Stomach (tissue), 9 donors: ENCODE data around the gene TCN1. TPM values are rescaled to one million over a fixed set of nuclear protein-coding genes. Genes with fewer than 3 reads are reported as not detected.

Experiments used
- DNase-seq, 2 donors: peaks; one replicate each; pipeline versions ENCODE4 v3.0.0 to v3.0.0-alpha.2; 2013 to 2019
- H3K27ac ChIP-seq, 5 donors: fragments of 200-600 bp in 4 of 5; sonication (generic) in 4 of 5; one replicate each; pipeline ENCODE4 v1.5.1; 2013 to 2019; ENCODE audit warnings: mild to moderate bottlenecking in 1 of 5, moderate library complexity in 1 of 5
- H3K27me3 ChIP-seq, 3 donors: fragments of 200-600 bp; sonication (generic); one replicate each; pipeline ENCODE4 v1.5.1; 2017 to 2019; ENCODE audit warnings: mixed run types in 1 of 3
- H3K36me3 ChIP-seq, 4 donors: fragments of 200-600 bp; sonication (generic); 1 replicate in 3 of 4; 2 replicates in 1 of 4; pipeline ENCODE4 v1.5.1; 2016 to 2019
- H3K4me1 ChIP-seq, 4 donors: fragments of 200-600 bp; sonication (generic); one replicate each; pipeline ENCODE4 v1.5.1; 2016 to 2019
- H3K4me3 ChIP-seq, 4 donors: fragments of 200-600 bp; sonication (generic) in 3 of 4; one replicate each; pipeline ENCODE4 v1.5.1; 2016 to 2019; ENCODE audit warnings: mild to moderate bottlenecking in 1 of 4
- H3K9me3 ChIP-seq, 4 donors: fragments of 200-600 bp; sonication (generic); one replicate each; pipeline ENCODE4 v1.5.1; 2016 to 2019
- EP300 ChIP-seq: sonication (generic); formaldehyde crosslinking; IDR thresholded peaks from one replicate; pipeline ENCODE4 v1.6.1; 2017; ENCODE audit warnings: antibody characterized with exemption
- POLR2A ChIP-seq, 4 donors: fragments of 450-650 bp; IDR thresholded peaks; one replicate each; pipeline ENCODE4 v1.6.1; 2016; ENCODE audit warnings: antibody characterized with exemption in 4 of 4, control low read depth in 2 of 4, mild to moderate bottlenecking in 1 of 4, moderate library complexity in 1 of 4
- POLR2AphosphoS5 ChIP-seq, 3 donors: sonication (generic); formaldehyde crosslinking; IDR thresholded peaks; one replicate each; pipeline ENCODE4 v1.6.1; 2016; ENCODE audit warnings: antibody characterized with exemption in 3 of 3
- WGBS, 5 donors: extraction: QIAGEN DNeasy Blood & Tissue Kit in 3 of 5; methylation state at CpG; one replicate each; pipeline versions ENCODE4 v1.1.5 to v1.1.7; 2013 to 2018; 5-methylcytosine and 5-hydroxymethylcytosine counted together
- intact Hi-C: fragments of 100-400 bp; cut with DNase I; formaldehyde crosslinking; loops from one replicate; pipeline ENCODE4 v1.15.1; 2023; ENCODE audit warnings: low total_unique reads
- polyA plus RNA-seq, 3 donors: library from polyadenylated mRNA; stranded (reverse); fragments of 200-250 nt; gene quantifications; one replicate each; pipeline ENCODE4 v1.2.3, GENCODE V29; 2013
- total RNA-seq, 5 donors: library from RNA; depleted of rRNA; stranded (reverse); fragments of >200 nt; gene quantifications; one replicate each; pipeline versions ENCODE4 v1.1.0 to v1.2.3, GENCODE V29; 2014 to 2016
- TF ChIP-seq, protein P1 (sequence below), 7 experiments: fragments of 450-650 bp in 4 of 7; fragments of 200-600 bp in 3 of 7; sonication (generic) in 3 of 7; IDR thresholded peaks; one replicate each; pipeline ENCODE4 v1.5.1; 2016 to 2019; ENCODE audit warnings: antibody characterized with exemption in 7 of 7, control low read depth in 2 of 7, mild to moderate bottlenecking in 1 of 7
- donor health status: healthy with polysubstance abuse.
- donor health status: Bipolar disorder and iron deficiency.
- donor health status: healthy.

The TCN1 gene
- total and polyA plus RNA-seq, 8 donors = 0.58 to 77.1 (median 40.8) TPM; not detected in 1

DNA sequence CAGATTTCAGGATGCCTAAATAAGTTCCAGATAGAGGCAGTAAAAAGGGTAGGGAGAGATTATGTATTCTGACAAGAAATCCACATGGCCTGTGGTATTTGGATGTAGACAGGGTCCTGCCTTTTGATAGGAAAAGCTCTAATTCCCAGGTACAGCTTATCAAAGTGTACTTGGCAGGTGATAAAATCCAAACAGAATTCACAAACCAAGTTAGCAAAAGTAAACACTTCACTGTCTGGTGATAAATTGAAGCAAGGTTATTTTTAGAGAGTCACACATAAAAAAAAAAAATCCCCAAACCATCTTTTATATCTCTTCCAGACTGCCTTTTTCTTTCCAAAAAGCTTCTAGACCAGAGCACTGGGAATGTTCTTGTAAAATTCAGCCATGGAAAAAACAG lies 26.7 kb downstream of the TCN1 start:
- H3K4me3 ChIP-seq = no peak overlapping the region
- no peak for DNase-seq
- peaks cover 0 to 12% (median 5%) of the 10 kb centered on the region in 4 donors for H3K4me1 ChIP-seq
- no peaks in the 10 kb centered on the region for H3K9me3 ChIP-seq
- intact Hi-C loops = no loop called here
- peak overlapping the region in 1 of 5 donors; percentile 17 for H3K27ac ChIP-seq
- no peaks in the 10 kb centered on the region for H3K36me3 ChIP-seq
- TF ChIP-seq, protein P1, sequence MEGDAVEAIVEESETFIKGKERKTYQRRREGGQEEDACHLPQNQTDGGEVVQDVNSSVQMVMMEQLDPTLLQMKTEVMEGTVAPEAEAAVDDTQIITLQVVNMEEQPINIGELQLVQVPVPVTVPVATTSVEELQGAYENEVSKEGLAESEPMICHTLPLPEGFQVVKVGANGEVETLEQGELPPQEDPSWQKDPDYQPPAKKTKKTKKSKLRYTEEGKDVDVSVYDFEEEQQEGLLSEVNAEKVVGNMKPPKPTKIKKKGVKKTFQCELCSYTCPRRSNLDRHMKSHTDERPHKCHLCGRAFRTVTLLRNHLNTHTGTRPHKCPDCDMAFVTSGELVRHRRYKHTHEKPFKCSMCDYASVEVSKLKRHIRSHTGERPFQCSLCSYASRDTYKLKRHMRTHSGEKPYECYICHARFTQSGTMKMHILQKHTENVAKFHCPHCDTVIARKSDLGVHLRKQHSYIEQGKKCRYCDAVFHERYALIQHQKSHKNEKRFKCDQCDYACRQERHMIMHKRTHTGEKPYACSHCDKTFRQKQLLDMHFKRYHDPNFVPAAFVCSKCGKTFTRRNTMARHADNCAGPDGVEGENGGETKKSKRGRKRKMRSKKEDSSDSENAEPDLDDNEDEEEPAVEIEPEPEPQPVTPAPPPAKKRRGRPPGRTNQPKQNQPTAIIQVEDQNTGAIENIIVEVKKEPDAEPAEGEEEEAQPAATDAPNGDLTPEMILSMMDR (IDR thresholded peaks at IDR 0.05) = no peak
- TF ChIP-seq EP300 = no peak
- TF ChIP-seq POLR2AphosphoS5 (IDR thresholded peaks at IDR 0.05) = no peak
- TF ChIP-seq POLR2A (IDR thresholded peaks at IDR 0.05) = no peak
- H3K27me3 ChIP-seq = no peaks in the 10 kb centered on the region

DNA sequence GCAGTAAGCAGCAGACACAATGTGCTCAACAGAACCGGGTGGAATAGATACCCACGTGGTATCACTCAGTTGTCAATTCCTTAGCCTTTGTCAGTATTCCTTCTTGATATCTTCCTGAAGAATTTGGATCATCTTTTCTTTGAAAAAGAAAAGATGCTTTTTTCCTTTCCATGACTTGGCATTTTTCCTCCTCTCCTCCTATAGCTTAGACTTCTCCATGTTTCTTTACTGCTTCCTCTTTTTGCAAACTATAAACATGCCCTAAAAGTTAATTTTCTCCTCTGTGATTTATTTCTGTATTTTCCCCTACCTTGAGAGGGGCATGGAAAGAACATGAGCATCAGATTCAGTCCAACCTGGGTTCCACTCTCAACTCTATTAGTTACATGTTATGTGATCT lies 32.7 kb downstream of the TCN1 start:
- Histone ChIP-seq H3K27ac (no peak overlapping the region), H3K9me3 (no peaks in the 10 kb centered on the region), H3K27me3 (no peaks in the 10 kb centered on the region), H3K4me3 (no peak overlapping the region), H3K36me3 (no peaks in the 10 kb centered on the region), H3K4me1 (no peaks in the 10 kb centered on the region)
- DNase-seq = no peak
- 65 to 92% (median 84%) methylated on average over 2 of the region's 2 CpGs for WGBS, 5 donors
- no peak for TF ChIP-seq POLR2A (IDR thresholded peaks at IDR 0.05)
- no peak for TF ChIP-seq POLR2AphosphoS5 (IDR thresholded peaks at IDR 0.05)
- TF ChIP-seq, protein P1 (IDR thresholded peaks at IDR 0.05) = no peak
- intact Hi-C loops = no loop called here

DNA sequence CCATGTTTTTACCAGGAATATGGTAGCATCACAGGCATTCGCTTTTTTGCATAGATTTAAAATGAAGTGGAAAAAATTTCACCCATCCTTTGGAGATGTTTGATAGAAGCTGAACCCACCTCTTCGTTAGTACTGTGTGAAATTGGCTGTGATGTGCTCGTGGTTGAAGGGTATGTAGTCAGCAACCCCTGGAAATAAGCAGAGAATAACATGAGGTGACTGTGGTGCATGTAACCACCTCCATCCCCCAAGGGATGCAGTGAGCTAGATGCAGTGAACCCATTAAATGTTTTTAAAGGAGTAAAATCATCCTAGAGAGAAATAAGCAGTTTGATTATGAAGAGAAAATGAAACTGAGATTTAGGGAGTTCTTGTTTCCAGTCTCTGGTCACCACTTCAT lies 36.9 kb downstream of the TCN1 start:
- DNase-seq = no peak
- H3K27ac ChIP-seq = no peak overlapping the region
- no peaks in the 10 kb centered on the region for H3K4me1 ChIP-seq
- WGBS, 5 donors = 54 to 93% (median 83%) methylated on average over 3 of the region's 3 CpGs
- intact Hi-C loops = no loop called here
- H3K36me3 ChIP-seq = no peaks in the 10 kb centered on the region
- no peaks in the 10 kb centered on the region for H3K27me3 ChIP-seq
- H3K4me3 ChIP-seq = no peak overlapping the region
- TF ChIP-seq, protein P1 (IDR thresholded peaks at IDR 0.05) = no peak
- TF ChIP-seq POLR2A (IDR thresholded peaks at IDR 0.05) (no peak), EP300 (no peak), POLR2AphosphoS5 (IDR thresholded peaks at IDR 0.05) (no peak)
- no peaks in the 10 kb centered on the region for H3K9me3 ChIP-seq

DNA sequence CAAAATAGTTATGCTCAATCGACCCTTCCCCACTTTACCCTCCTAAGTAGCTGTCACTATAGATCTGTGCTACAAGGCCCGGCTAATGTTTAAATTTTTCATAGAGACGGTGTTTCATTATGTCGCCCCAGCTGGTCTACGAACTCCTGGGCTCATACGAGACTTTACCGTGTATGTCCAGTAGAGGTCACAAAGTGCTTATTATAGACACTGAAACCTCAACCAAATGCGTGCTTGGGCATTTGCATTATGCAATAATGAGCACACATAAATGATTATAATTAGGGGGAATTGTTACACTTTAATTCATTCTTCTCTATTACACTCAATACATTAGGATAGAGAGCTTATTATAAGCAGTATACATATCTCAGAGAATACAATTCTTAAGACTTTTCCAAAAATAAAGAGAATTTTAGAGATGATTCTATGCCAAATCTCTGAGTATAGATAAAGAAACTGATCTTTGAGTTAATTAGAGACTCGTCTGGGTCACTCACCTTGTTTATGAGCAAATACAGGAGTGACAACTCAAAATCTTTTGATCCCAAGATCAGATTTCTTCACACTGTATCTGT lies 43.2 kb downstream of the TCN1 start:
- intact Hi-C loops = no loop called here
- 4 to 10% (median 5%) methylated on average over 9 of the region's 9 CpGs for WGBS, 5 donors
- H3K27me3 ChIP-seq = no peaks in the 10 kb centered on the region
- peak; percentile 53 to 82 for DNase-seq
- H3K4me1 ChIP-seq = peaks cover 0 to 12% (median 0%) of the 10 kb centered on the region in 4 donors
- TF ChIP-seq POLR2A (IDR thresholded peaks at IDR 0.05) = no peak
- no peak for TF ChIP-seq POLR2AphosphoS5 (IDR thresholded peaks at IDR 0.05)
- TF ChIP-seq, protein P1 (IDR thresholded peaks at IDR 0.05) = peak in 5 of 7 experiments; percentile 28 to 77 (median 39)
- TF ChIP-seq EP300 = no peak
- H3K27ac ChIP-seq = no peak overlapping the region
- H3K36me3 ChIP-seq = no peaks in the 10 kb centered on the region
- H3K4me3 ChIP-seq = no peak overlapping the region
- H3K9me3 ChIP-seq = no peaks in the 10 kb centered on the region
